ENCODE measurements around the gene NOD2. TPM values are rescaled to one million over a fixed set of nuclear protein-coding genes. Genes with fewer than 3 reads are reported as not detected.

The NOD2 gene
- total RNA-seq, 1 experiment from 2014 or later: not detected

DNA sequence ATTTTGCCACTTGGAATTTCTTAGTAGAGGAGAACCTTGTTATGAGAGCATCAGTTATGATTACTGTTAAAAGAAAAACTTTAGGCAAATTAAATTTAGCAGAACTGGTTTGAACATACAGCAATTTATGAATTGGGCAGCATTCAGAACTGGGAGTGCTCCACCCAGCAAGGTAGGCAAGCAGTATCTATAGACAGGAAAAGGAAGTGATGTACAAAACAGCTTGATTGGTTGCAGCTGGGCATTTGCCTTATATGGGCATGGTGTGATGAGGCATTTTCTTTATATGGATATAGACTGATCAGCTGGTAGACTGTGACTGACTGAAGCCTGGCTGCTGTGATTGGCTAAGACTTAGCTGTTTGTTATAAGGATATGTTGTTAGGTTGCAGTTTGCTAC, 30.9 kb downstream of the NOD2 start:
- no peaks in the 10 kb centered on the region; the same call in 1 of the 2 replicates for H3K9me3 ChIP-seq (replicated peaks)
- no peak overlapping the region for H3K4me3 ChIP-seq
- DNase-seq: no peak
- H3K27ac ChIP-seq: no peak overlapping the region
- no peaks in the 10 kb centered on the region for H3K4me1 ChIP-seq
- H3K36me3 ChIP-seq: no peaks in the 10 kb centered on the region
- H3K27me3 ChIP-seq: no peaks in the 10 kb centered on the region

DNA sequence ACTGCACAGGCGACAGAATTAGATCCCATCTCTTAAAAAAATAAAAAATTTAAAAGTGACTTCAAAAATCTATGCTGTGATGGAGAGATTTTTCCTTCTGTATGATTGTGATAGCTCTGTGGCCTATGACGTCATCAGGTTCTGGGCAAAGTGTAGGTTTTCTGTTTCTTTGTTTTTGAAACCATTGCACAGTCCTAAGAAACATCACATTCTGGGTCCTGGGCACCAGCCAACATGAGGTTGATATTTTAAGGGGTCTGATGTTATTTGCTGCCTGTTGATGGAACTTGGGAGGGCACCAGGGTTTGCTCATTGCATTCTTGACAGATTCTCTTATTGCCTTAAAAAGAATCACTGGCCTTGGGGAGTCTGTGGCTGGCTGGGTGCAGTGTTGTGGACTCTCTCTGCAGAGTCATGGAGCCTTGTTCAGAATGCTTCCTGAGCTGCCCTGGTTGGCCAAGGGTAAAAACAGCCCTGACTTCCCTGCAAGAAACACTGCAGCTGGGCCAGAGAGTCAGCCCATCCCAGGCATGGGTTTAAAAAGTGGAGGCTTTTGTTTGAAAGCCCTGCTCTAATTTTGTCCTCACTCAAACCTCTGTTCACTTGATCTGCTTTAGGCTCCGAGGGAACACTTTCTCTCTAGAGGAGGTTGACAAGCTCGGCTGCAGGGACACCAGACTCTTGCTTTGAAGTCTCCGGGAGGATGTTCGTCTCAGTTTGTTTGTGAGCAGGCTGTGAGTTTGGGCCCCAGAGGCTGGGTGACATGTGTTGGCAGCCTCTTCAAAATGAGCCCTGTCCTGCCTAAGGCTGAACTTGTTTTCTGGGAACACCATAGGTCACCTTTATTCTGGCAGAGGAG, 38.0 kb downstream of the NOD2 start:
- no peak overlapping the region for H3K4me3 ChIP-seq
- DNase-seq: no peak
- H3K27ac ChIP-seq: no peak overlapping the region
- H3K9me3 ChIP-seq (replicated peaks): no peaks in the 10 kb centered on the region
- H3K27me3 ChIP-seq: no peaks in the 10 kb centered on the region
- H3K4me1 ChIP-seq: no peaks in the 10 kb centered on the region
- no peaks in the 10 kb centered on the region for H3K36me3 ChIP-seq

DNA sequence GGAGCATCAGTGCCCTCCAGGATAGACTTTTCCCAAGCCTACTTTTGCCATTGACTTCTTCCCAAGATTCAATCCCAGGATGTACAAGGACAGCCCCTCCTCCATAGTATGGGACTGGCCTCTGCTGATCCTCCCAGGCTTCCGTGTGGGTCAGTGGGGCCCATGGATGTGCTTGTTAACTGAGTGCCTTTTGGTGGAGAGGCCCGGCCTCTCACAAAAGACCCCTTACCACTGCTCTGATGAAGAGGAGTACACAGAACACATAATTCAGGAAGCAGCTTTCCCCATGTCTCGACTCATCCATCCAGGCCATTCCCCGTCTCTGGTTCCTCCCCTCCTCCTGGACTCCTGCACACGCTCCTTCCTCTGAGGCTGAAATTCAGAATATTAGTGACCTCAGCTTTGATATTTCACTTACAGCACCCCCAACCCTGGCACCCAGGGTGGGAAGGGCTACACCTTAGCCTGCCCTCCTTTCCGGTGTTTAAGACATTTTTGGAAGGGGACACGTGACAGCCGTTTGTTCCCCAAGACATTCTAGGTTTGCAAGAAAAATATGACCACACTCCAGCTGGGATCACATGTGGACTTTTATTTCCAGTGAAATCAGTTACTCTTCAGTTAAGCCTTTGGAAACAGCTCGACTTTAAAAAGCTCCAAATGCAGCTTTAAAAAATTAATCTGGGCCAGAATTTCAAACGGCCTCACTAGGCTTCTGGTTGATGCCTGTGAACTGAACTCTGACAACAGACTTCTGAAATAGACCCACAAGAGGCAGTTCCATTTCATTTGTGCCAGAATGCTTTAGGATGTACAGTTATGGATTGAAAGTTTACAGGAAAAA, 38.8 kb downstream of the NOD2 start:
- H3K36me3 ChIP-seq: no peaks in the 10 kb centered on the region
- H3K4me1 ChIP-seq: no peaks in the 10 kb centered on the region
- no peak overlapping the region for H3K27ac ChIP-seq
- H3K9me3 ChIP-seq (replicated peaks): no peaks in the 10 kb centered on the region
- no peak for DNase-seq
- H3K27me3 ChIP-seq: no peaks in the 10 kb centered on the region
- no peak overlapping the region for H3K4me3 ChIP-seq

DNA sequence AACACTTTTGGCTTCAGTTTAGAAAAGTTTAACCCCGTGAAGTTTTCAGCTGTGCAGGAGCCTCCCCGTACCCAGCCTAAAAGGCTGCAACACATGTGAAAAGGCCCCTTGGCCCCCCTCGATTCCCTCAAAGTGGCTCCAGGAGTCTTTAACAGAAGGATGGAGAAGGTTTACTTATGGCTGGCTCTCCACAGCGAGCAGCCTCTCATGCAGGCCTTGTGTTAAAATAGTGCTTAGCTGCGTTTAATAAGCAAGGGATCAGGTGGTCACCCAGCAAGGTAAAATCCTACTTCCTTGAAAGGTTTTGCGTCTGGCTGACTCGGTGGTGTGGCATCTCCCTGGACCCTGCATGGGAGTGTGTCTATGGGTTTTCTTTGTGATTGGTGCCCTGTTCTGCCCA, 40.1 kb downstream of the NOD2 start:
- H3K4me1 ChIP-seq: no peaks in the 10 kb centered on the region
- no peak overlapping the region for H3K4me3 ChIP-seq
- H3K27me3 ChIP-seq: no peaks in the 10 kb centered on the region

GRCh38 chr16:50735629-50736122, 42.3 kb downstream of the NOD2 start:
- H3K9me3 ChIP-seq (replicated peaks): no peaks in the 10 kb centered on the region
- H3K4me3 ChIP-seq: no peak overlapping the region
- no peak for DNase-seq
- no peaks in the 10 kb centered on the region for H3K36me3 ChIP-seq
- no peak overlapping the region for H3K27ac ChIP-seq
- no peaks in the 10 kb centered on the region for H3K4me1 ChIP-seq
- no peaks in the 10 kb centered on the region for H3K27me3 ChIP-seq

More for the DNA sequence above, 40.1 kb downstream of the NOD2 start:
- Histone ChIP-seq H3K9me3 (replicated peaks) (no peaks in the 10 kb centered on the region), H3K36me3 (no peaks in the 10 kb centered on the region), H3K27ac (no peak overlapping the region)
- no peak for DNase-seq

- Histone ChIP-seq H3K27me3 (no peaks in the 10 kb centered on the region), H3K36me3 (no peaks in the 10 kb centered on the region), H3K4me3 (no peak overlapping the region), H3K9me3 (replicated peaks) (no peaks in the 10 kb centered on the region), H3K4me1 (no peaks in the 10 kb centered on the region), H3K27ac (no peak overlapping the region)
- DNase-seq: no peak
Measured at GRCh38 chr16:50736448-50736847, 43.0 kb downstream of the NOD2 start.

- Histone ChIP-seq H3K4me1 (no peaks in the 10 kb centered on the region), H3K27ac (no peak overlapping the region), H3K9me3 (replicated peaks) (no peaks in the 10 kb centered on the region), H3K27me3 (no peaks in the 10 kb centered on the region), H3K36me3 (no peaks in the 10 kb centered on the region), H3K4me3 (no peak overlapping the region)
- DNase-seq: no peak
Measured at GRCh38 chr16:50737420-50737959, 44.1 kb downstream of the NOD2 start.

DNA sequence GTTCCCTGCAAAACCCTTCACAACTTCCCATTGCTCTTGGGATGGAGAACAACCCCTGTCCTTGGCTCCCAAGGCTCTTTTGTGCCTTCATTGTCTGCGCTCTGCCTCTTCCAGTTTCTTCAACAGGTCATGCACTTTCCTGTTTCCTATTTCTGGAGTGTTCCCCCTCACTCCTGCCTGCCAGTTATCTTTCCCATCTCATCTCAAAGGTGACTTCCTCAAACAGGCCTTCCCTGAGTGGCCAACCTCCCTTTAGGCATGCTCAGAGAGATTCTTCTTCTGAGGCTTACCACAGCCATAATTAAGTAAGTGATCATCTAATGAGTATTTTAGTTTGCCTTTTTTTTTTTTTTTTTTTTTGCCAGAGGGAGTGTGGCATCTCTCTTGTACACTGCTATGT, 45.6 kb downstream of the NOD2 start:
- H3K36me3 ChIP-seq: no peaks in the 10 kb centered on the region
- no peak overlapping the region for H3K4me3 ChIP-seq
- H3K27me3 ChIP-seq: no peaks in the 10 kb centered on the region
- no peaks in the 10 kb centered on the region for H3K9me3 ChIP-seq (replicated peaks)
- H3K27ac ChIP-seq: no peak overlapping the region
- DNase-seq: no peak
- no peaks in the 10 kb centered on the region for H3K4me1 ChIP-seq

DNA sequence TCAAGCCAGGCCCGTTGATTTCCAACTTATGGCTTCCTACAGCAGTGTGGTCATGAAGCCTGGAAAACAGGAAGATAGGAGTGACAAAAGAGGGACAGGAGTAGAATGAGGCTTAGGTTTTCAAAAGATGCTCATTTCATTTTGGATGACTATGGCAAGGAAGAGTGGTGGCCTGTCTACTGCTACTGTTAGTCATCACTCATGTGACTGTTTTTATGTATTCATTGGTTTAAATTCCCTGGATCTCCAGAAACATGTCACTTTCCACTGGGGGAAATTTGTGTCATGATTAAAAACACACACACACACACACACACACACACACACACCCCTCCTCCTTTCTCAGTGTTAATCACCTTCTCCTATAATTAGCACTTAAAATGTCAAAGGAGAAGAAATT, 47.3 kb downstream of the NOD2 start:
- Histone ChIP-seq H3K27me3 (no peaks in the 10 kb centered on the region), H3K27ac (no peak overlapping the region), H3K4me1 (no peaks in the 10 kb centered on the region), H3K9me3 (replicated peaks) (no peaks in the 10 kb centered on the region), H3K36me3 (no peaks in the 10 kb centered on the region), H3K4me3 (no peak overlapping the region)
- no peak for DNase-seq

- Histone ChIP-seq H3K36me3 (no peaks in the 10 kb centered on the region), H3K9me3 (replicated peaks) (no peaks in the 10 kb centered on the region), H3K4me3 (peak overlapping the region; percentile 10; the same call in 1 of the 2 replicates), H3K27ac (no peak overlapping the region), H3K4me1 (no peaks in the 10 kb centered on the region), H3K27me3 (no peaks in the 10 kb centered on the region)
- no peak for DNase-seq
Measured at GRCh38 chr16:50741225-50741780, 47.9 kb downstream of the NOD2 start.

DNA sequence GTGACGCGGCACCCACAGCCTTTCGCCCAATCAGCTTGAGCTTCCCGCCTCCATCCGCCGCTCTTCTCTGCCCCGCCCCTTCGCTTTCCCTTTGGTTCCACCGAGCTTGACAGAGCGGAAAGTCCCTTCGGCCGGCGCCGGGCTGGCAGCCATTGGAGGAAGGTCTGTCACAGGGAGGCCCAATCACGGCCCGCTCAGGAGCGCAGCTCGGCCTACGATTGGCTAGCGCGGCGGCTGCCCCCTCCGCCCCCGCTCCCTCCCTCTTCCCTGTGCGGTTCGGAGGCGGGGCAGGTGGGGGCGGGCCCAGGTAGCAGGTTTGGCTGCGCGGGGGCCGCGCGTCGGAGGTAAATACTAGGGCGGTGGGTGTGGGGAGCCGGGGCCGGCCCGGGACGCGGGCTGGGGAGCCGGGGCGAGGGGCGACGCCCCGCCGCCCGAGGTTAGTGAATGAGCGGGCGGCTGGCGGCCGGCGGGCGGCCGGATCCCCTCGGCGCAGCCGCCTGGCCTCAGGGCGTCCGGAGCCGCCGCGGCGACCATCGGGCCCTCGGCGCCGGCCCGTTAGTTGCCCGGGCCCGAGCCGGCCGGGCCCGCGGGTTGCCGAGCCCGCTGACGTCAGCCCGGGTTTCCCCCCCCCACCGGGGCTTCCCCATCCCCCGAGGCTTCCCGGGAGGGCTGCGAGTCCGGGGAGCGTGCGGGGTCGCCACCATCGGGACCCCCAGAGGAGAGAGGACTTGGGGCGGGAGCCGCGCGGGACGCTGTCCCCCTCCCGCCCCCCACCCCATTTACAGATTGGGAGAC, 48.6 kb downstream of the NOD2 start, which contains the start of gene CYLD:
Gene CYLD, plus strand, starts transcription at position 306 of the 795 bp plus-strand sequence. CDS start 7,613 bp downstream, outside the sequence.
- Histone ChIP-seq H3K9me3 (replicated peaks) (no peaks in the 10 kb centered on the region), H3K4me3 (peak within 1 kb of the TSS; percentile 63), H3K27ac (no peak within 1 kb of the TSS), H3K4me1 (no peaks in the 10 kb centered on the region), H3K27me3 (no peaks in the 10 kb centered on the region), H3K36me3 (no peaks in the 10 kb centered on the region)
- peak; percentile 99 for DNase-seq

DNA sequence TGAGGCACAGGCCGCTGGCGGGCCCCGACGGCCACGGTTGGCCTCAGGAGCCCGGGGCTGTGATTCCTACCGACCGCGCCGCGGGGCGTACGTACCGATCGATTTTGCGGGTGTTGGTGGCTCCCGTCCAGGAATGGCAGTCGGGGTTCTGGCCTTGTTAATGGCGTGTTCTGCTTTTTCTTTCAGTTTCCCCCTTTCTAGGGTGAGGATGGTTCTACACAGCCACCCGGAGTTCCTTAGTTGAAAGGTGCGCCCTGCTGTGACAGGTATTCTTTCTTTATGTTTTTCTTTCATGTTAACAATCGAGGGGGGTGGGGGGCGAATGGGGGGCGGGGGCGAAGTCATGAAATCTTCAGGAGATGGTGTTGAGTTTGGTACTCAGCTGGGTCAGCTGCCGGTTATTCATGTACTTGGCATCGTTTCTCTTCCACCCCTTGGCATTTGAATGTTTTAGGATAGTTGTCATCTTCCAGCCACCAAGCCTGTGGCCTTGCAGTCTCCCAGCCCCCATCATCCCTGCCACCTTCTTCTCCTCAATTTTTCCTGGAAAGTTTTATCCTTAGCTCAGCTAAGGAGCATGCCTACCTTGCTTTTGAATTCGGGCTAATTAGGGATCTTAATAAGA, 49.3 kb downstream of the NOD2 start:
- DNase-seq: peak in 1 of 2 experiments; percentile 13
- H3K27ac ChIP-seq: no peak overlapping the region
- H3K4me1 ChIP-seq: no peaks in the 10 kb centered on the region
- no peaks in the 10 kb centered on the region for H3K36me3 ChIP-seq
- no peaks in the 10 kb centered on the region for H3K27me3 ChIP-seq
- peak overlapping the region; percentile 63 for H3K4me3 ChIP-seq
- no peaks in the 10 kb centered on the region for H3K9me3 ChIP-seq (replicated peaks)

DNA sequence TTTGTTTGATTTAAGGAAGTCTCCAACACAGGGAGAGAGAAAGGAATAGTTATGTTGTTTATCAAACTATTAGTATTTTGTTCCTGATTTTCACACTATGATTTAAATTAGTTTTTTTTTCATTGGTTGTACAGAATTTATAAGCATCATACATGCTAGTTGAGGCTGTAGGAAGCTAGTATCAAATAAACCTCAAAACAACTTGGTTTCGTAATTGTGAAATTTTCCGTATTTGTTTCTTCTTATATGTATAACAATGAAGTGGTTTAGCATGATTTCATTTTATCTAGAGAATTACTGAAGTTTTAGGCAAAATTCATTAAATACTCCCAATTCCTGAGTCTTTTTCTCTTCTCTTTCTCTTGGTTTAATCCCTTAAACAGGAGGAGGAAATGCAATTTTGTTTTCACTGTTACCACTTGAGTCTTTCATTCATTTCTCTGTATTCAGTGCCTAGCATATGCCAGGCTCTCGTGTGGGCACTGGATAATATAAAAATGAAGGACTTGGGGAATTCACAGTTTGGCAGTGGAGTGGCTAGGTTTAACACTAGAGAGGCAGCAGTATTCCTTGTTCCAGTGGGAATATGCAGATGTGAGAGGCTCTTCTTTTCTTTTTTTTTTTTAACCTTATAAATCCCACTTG, 50.3 kb downstream of the NOD2 start:
- no peaks in the 10 kb centered on the region for H3K36me3 ChIP-seq
- H3K27ac ChIP-seq: no peak overlapping the region
- H3K27me3 ChIP-seq: no peaks in the 10 kb centered on the region
- no peaks in the 10 kb centered on the region for H3K4me1 ChIP-seq
- H3K4me3 ChIP-seq: no peak overlapping the region
- no peaks in the 10 kb centered on the region for H3K9me3 ChIP-seq (replicated peaks)
- DNase-seq: no peak
